ENCODE measurements around the gene SLAIN2.

SLAIN2 gene

GRCh38 chr4:48350871-48351270 is 9.5 kb downstream of the SLAIN2 start:
- H3K27ac ChIP-seq: no peak overlapping the region
- TF ChIP-seq CTCF (IDR thresholded peaks at IDR 0.05) (no peak), ZFX (IDR thresholded peaks at IDR 0.05; ENCODE audit: borderline replicate concordance) (no peak)

GRCh38 chr4:48352793-48353192 is 11.5 kb downstream of the SLAIN2 start:
- no peak overlapping the region for H3K27ac ChIP-seq
- no peak for TF ChIP-seq CTCF (IDR thresholded peaks at IDR 0.05)
- no peak for TF ChIP-seq ZFX (IDR thresholded peaks at IDR 0.05; ENCODE audit: borderline replicate concordance)

- no peak overlapping the region for H3K27ac ChIP-seq
- TF ChIP-seq ZFX (IDR thresholded peaks at IDR 0.05; ENCODE audit: borderline replicate concordance): no peak
- TF ChIP-seq CTCF (IDR thresholded peaks at IDR 0.05): no peak
Measured at GRCh38 chr4:48356355-48356754, 15.0 kb downstream of the SLAIN2 start.

- no peak for TF ChIP-seq CTCF (IDR thresholded peaks at IDR 0.05)
- no peak for TF ChIP-seq ZFX (IDR thresholded peaks at IDR 0.05; ENCODE audit: borderline replicate concordance)
Measured at GRCh38 chr4:48360285-48361011, 19.1 kb downstream of the SLAIN2 start.

GRCh38 chr4:48361012-48361400 is 19.7 kb downstream of the SLAIN2 start:
- TF ChIP-seq ZFX (IDR thresholded peaks at IDR 0.05; ENCODE audit: borderline replicate concordance) (no peak), CTCF (IDR thresholded peaks at IDR 0.05) (no peak)
- peak overlapping the region; percentile 12; the same call in 1 of the 2 replicates for H3K27ac ChIP-seq

More at GRCh38 chr4:48360285-48361011, 19.1 kb downstream of the SLAIN2 start:
- 0 out of 2 replicates have a peak overlapping the region, but pooled peaks have one; percentile 12 for H3K27ac ChIP-seq

- TF ChIP-seq ZFX (IDR thresholded peaks at IDR 0.05; ENCODE audit: borderline replicate concordance): no peak
- no peak for TF ChIP-seq CTCF (IDR thresholded peaks at IDR 0.05)
- H3K27ac ChIP-seq: peak overlapping the region; percentile 22; the same call in 1 of the 2 replicates
Measured at GRCh38 chr4:48366611-48367010, 25.3 kb downstream of the SLAIN2 start.

- TF ChIP-seq CTCF (IDR thresholded peaks at IDR 0.05) (no peak), ZFX (IDR thresholded peaks at IDR 0.05; ENCODE audit: borderline replicate concordance) (no peak)
- H3K27ac ChIP-seq: peak overlapping the region; percentile 22; the same call in 1 of the 2 replicates
Measured at GRCh38 chr4:48367016-48367415, 25.7 kb downstream of the SLAIN2 start.

Measured in 22Rv1 (cell line).